HG03159 (cell line): ENCODE measurements around the gene KRTAP10-12.

Experiments
- ATAC-seq: cut with Tn5 transposase; IDR thresholded peaks from one replicate; pipeline ENCODE4 v1.9.1; 2021; ENCODE audit warnings: mild to moderate bottlenecking, moderate library complexity; ENCODE audit not compliant: unreplicated experiment

The KRTAP10-12 gene

DNA sequence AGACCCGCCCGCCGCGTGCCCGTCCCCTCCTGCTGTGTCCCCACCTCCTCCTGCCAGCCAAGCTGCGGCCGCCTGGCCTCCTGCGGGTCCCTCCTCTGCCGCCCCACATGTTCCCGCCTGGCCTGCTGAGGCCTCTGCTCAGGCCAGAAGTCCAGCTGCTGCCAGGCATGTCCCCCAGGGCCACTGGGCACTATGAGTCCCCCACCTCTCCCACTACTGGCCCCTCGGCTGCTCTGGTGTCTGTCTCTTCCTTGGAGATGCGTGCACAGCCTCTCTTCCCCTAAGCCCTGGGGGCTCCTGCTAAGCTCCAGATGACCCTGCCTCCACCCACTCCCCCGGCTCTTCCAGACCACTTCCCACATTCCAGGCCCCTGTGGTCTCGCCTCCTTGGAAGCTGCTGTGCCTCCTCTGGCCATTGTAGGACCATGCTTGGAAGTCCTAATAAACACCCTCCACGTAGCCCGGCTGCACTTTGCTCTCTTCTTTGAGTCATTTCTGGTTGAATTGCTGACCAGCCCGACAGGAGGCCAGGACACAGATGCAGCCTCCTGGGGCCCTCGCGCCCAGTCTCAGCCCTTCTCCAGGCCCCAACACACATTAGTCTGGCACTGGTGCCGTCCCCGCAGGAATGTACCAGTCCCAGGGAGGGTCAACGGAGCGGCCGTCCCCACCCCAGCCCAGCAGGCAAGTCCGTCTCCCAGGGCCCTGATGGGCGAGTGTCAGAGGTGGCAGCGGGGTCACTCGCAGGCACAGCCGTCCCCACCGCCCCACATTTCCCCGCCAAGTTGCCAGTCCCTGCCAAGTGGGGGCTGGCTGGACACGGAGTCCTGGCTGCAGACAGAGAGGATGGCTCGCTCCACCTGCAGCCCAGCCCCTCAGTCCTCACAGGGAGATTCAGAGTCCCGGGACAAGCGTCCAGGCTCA lies 1.1 kb downstream of the KRTAP10-12 start:
- no peak for ATAC-seq

DNA sequence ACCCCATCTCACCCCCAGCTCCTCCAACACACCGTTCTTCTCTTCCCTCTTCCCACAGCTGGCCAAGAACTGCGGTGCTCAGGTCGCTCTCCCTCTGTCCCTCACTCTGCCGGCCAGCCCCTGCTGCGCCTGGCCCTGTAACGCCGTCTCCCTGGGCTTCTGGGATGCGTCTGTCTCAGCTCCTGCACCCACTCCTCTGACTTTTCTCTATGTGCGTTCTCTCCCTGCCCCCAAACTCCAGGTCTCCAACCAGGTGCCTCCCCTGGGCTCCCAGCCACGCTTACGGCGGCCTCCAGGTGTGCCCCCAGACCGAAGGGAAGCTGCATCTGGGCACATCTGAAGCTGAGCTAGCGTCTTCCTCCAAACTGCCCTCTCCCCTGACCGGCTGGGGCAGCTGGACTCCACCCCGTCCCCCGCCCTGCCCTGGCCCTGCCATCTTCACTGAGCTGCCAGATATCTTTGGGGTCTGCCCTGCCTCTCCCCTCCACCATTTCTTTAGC lies 2.6 kb downstream of the KRTAP10-12 start:
- ATAC-seq = no peak

DNA sequence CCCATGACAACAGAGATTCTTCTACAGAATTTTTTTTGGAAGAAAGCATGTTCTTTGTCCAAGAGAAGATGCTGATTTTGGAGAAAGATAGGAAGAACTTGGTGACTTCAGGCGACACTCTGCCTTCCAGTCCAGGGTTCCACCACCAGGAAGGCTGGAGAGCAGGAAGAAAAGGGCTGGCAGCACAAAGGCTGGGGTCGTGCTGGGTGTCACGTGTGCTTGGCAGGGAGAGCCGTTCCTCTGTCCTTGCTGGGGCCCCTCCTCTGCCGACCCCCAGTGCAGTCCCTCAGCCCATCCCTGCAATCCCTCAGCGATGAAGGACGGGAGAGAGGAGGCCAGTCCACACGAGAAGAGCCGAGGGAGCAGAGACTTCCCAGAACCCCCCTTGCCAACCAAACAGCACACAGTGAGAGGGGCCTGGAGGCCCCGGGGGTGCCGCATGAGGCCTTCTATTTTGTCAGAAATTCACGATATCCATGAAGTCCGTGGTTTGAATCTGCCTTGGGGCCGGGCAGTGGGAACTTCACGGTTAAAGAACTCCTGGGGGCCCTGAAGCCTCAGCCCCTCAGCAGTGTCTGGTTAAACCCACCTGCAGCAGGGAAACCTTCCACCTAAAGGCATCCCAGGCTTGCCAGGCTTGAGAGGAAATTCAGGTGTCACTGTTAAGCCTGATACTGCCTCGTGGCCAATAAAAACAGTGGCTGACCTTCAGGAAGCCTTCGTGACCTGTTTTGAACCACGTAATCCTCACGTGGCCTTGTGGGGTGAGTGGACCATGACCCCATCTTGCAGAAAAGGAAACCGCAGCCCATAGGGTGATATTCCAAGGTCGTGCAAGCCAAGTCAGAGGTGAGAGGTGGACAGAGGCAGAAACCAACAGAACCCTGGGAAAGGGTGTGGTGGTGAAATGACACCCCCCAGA lies 3.4 kb downstream of the KRTAP10-12 start:
- no peak for ATAC-seq

DNA sequence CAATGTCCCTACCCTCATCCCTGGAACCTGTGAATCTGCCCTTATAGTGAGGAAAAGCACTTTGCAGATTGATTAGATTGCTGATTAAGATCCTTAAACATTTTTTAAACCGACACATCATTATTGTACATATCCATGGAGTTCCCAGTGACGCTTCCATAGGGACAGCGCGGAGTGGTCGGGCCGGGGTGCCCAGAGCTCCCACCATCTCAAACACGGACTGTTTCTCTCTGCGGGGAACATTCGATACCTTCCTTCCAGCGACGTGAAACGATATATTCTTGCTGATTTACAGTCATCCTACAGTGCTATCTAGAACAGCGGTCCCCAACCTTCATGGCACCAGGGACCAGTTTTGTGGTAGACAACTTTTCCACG lies 4.0 kb downstream of the KRTAP10-12 start:
- no peak for ATAC-seq

DNA sequence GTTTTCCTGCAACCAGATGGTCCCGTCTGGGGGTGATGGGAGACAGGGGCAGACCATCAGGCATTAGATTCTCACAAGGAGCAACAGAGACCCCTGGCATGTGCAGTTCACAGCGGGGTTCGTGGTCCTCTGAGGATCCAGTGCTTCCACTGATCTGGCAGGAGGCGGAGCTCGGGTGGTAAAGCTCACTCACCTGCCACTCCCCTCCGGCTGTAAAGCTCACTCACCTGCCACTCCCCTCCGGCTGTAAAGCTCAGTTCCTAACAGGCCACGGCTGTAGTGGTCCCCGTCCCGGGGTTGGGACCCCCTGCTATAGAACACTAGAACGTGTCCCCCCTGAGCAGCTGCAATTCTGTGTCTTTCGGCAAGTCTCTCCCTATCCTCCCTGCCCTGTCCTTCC lies 4.6 kb downstream of the KRTAP10-12 start:
- no peak for ATAC-seq

DNA sequence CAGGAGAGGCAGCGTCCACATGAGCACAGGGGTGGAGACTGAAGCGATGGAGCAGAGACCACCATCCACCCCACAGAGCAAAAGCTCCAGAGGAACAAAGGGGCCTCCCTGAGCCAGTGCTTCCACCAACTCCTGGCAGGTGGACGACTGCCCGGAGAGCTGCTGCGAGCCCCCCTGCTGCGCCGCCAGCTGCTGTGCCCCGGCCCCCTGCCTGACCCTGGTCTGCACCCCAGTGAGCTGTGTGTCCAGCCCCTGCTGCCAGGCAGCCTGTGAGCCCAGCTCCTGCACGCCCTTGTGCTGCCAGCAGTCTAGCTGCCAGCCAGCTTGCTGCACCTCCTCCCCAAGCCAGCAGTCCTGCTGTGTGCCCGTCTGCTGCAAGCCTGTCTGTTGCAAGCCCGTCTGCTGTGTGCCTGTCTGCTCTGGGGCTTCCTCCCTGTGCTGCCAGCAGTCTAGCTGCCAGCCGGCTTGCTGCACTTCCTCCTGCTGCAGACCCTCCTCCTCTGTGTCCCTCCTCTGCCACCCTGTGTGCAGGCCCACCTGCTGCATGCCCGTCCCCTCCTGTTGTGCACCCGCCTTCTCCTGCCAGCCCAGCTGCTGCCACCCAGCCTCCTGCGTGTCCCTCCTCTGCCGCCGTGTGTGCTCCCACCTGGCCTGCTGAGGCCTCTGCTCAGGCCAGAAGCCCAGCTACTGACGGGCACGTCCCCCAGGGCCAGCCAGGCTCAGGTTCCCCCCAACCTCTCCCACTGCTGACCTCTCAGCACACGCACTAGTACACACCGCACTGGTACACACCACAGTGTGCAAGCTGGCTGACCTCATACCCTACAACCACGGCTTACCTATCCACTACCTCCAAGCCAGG lies 5.4 kb downstream of the KRTAP10-12 start:
- no peak for ATAC-seq

DNA sequence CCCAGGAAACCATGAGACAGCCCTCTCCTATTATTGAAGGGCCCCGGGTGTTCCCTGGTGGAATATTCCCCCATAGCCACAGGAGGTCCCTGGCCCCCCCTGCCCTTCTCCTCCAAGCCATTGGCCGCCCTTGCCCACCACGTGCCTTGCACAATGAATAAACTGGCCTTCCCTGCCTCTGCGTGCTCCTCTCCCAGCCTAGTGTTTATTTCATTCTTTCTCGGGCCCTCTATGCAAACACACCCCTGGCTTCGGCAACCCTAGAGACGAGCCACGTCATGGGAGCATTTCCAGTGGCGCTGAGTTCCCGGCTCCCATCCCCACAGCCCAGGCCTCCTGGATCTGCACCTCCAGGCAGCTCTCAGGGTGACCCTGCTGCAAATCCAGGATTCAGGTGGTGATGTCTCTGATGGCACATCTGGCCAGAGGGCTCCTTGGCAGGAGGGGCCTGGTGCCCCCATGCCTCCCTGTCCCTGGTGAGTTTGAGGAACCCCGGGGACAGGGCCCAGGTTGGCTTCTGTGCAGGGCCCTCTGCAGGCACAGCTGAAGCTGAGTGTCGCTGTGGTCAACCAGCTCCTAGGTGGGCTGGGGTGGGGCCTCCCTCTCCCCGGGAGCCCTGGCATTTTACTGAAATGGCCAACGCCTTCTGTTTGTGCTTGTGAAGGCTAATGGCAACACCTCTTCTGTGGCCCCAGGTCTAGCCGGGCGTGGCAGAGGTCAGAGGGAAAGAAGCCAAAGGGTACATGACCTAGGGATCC lies 6.2 kb downstream of the KRTAP10-12 start:
- no peak for ATAC-seq

DNA sequence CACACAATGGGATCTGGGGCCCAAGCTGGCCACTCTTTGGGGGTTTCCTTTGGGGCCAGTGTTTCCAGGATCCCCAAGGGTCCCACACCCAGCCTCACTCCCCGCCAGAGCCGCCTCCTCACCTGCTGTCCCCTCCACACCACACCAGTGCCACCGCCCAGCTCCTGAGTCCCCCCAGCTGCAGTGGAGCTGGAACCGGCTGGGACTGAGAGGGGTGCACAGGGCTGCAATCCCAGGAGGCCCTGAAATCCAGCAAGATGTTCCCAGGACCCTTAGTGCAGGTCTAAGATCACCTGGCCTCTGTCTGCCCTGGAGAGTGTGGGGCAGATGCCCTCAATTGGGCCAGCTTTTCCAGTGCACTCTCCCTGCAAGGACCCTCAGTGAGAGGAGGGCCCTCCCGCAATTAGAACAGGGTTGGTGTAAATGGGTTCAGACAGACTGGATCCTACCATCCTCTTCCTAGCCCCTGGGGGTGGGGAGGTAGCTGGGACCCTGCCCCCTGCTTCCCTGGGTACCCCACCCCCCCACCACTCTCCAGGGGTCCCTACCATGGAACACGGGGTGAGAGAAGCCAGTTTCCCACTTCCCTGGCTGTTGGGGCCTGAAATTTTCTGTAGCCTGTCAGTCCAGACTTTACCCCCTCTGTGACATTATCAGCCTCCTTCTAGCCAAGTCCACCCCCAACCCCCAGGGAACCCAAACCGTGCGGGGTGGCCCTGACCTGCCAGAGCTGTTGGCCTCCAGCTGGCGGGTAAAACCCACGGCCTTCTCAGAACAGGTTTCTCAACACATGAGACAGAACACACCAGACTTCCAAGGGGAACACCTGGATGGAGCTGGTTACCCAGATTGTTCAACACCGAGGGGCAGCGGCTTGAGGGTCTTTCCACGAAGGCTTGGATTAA lies 7.0 kb downstream of the KRTAP10-12 start:
- ATAC-seq = no peak

DNA sequence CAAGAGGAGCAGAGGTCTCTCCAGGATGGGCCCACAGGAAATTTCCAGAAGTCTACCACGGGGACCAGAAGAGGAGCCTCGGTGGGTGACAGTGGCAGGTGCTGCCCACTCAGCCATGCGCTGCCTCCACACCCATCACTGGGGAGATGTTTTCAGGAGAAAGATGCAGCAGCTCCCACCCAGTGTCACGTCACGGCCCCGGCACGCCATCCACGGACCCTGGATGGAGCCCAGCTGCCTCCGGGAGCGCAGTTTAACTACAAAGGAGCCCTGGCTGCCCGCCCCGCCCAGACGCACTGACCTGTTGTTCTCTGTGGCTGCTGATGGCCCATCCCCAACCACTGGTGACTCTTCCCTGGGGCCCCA lies 7.6 kb downstream of the KRTAP10-12 start:
- ATAC-seq = no peak

DNA sequence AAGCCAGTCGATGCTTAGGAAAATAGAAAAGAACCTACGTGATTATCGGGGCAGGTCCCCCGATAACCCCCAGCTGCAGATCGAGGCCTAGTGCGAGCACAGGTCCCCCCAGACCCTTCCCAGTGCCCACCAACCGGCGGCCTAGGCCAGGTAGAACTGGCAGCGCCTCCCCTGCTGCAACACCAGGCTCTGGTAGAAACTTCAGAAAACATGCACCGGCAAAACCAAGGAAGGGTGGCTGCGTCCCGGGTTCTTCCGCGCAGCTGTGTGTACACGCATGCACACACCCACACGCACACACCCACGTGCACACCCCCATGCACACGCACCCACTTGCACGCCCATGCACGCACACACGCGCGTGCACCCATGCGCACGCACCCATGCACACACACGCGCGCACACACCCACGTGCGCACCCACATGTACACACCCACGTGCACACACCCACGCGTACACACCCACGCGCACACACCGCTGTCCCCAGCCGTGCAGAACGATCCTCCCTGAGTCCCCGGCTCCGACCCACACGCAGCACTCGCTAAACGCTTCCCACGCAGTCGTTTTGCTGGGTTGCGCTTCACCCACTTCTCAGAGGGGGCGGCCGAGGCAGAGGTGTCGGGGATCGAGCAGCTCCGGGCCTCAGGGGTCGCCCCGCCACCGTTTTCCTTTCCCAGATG lies 9.2 kb downstream of the KRTAP10-12 start:
- no peak for ATAC-seq

DNA sequence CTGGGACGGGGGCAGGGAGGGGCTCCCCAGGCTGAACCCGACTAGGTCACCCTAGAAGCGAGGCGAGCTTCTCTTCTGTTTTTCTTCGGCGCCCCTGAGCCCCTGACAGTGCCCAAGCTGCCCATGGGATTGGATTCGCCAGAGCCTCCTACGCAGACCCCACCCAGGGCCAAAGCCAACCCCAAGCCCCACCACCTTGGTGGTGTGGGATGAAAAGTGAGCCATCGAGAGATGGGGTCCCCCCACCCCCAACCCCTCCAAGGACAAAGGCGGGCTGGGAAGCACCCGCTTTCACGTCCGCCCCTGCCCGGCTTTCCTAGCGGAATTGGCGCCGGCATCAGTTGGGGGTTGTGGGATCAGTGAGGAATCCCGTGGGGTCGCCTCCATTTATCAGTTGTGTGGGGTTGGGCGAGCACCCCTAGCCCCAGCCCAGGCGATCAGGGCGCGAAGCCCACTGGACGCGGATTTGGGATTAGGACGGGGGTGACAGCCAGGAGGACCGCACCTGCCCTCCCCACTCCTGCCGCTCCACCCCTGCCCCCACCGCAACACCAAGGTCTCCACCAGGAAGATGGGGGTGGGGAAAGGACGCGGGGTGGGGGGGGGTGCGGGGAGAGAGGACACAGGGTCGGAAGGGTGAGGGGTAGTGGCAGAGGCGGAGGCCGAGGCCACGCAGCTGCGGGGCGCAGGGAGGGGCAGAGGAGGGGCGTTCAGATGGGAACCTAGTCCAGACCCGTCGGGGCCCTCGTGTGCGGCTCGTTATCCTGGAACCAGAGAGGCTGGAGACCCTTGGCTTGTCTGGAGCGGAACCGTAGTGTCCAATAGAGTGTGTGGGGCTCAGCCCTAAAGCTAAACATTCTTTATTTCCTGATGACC lies 10.0 kb downstream of the KRTAP10-12 start:
- ATAC-seq = no peak

DNA sequence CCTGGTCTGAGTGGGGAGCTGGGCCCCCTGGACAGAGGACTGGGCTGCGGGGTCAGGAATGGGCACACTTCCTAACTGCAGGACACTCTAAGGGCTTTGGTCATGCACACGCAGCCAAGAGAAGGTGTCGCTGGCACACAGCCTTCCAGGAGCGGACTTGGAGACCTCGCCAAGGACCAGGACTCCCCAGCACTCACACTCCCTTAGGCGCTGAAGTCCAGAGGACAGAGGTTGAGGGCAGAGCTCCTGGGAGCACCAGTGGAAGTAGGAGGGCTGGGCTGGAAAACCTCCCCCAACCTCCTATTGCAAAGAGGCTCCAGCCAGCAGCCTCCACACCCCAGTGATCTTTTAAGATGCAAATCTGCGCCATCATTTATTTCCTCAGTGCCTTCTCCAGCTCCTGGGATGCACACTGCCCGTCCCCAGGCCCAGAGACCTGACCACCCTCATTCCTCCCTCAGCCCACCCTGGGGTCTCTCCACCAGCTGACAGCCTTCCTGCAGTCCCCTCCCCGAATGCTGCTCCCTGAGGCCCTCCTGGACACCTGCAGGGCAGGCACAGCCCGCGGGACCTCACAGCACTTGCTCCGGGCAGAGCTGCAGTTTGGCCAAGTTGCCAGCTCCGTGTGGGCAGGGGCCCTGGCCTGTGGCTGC lies 11.4 kb downstream of the KRTAP10-12 start:
- no peak for ATAC-seq

DNA sequence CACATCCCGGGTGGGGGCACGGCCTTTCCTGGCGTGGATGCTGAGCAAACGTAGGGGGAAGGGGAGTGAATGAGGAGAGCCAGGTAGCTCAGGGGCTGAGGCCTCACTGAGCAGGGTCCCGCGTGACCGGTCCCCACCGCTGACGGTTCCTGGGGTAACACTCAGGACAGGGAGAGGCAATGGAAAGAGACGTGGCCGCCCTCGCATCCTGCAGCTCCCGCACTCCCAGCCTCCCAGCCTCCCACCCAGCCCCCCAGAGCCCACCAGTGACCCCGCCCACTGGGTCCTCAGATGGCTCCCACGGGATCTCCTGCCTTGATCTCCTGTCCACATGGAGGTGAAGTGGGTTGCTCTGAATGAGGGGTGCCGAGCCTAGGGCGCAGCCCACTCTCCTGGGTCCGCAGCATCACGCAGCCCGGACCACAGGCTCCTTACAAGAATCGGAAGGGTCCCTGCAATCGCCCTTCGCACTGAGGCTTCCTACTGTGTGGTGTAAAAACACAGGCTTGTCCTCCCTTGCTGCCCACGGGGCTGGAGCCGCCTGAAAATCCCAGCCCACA lies 12.0 kb downstream of the KRTAP10-12 start:
- no peak for ATAC-seq

DNA sequence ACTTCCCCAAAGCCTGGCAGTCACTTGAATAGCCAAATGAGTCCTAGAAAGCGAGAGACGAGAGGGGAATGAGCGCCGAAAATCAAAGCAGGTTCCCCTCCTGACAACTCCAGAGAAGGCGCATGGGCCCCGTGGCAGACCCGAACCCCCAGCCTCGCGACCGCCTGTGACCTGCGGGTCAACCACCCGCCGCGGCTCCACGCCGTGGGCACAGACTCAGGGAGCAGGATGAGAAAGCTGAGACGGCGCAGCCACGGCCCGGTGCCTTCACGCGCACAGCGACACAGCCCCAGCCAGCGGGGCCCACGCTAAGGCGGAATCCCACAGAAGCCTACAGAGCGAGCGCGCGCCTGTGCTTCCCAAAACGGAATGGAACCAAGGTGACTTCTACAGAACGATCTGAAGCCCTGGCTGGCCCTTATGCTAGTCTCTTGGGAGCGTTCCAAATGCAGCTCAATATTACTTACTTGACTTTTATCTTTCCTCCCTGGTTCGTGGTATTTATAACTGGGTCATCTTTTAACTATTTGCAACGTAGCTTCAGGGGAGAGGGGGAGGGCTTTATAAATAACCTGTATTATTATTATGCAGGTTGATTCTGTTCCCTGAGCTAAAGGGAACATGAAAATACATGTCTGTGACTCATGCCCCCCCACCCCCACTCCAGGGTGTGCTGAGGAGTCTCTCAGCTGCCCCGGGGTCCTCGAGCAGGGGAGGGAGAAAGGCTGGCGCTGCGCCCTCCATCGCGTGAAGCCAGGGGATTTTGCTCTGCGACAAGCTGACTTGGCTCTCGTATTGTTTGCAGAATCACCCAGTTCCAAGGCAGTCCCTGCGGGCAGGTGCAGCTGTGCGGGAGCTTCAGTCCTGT lies 12.7 kb downstream of the KRTAP10-12 start:
- ATAC-seq = no peak

DNA sequence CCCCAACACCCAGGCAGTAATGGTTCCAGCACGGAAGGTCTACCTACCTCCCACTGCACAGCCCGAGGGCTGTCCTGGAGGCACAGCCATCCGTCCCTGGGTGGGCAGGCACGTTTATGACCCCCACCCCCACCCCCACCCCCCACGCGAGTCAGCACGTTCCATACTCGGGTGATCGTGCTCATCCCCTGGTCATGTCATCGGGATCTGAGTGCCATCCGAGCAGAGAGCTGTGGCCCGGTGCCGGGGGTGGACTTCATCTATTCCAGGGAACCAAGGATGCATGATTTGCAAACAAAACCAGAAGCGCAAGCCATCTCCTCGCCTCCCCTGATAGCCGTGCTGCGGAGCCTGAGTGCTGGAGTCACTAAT lies 13.3 kb downstream of the KRTAP10-12 start:
- no peak for ATAC-seq
